Cardiac muscle cell (in vitro differentiated cells and primary cell): ENCODE results near the gene LAMA4. TPM values are rescaled to one million over a fixed set of nuclear protein-coding genes. Genes with fewer than 3 reads are reported as not detected.
A peak's percentile ranks its signal among the peaks of the same experiment; 100 is the strongest.

Source experiments
- DNase-seq, 2 donors: peaks; one replicate each; pipeline versions ENCODE4 v3.0.0 to v3.0.0-alpha.2; 2010 to 2017; ENCODE audit warnings: low read depth in 1 of 2, low spot score in 1 of 2
- H3K27ac ChIP-seq: fragments of 200-600 bp; sonication (generic); 2 replicates; pipeline ENCODE4 v1.5.1; 2016
- H3K27me3 ChIP-seq: fragments of 200-600 bp; sonication (generic); 2 replicates; pipeline ENCODE4 v1.6.0; 2016; ENCODE audit warnings: control low read depth
- H3K36me3 ChIP-seq: fragments of 200-600 bp; sonication (generic); 2 replicates; pipeline ENCODE4 v1.5.1; 2016; ENCODE audit warnings: control low read depth
- H3K4me1 ChIP-seq: fragments of 200-600 bp; sonication (generic); 2 replicates; pipeline ENCODE4 v1.8.1; 2017; ENCODE audit warnings: low read depth, mild to moderate bottlenecking, mixed run types
- H3K4me3 ChIP-seq: fragments of 200-600 bp; sonication (generic); 2 replicates; pipeline ENCODE4 v1.5.1; 2016; ENCODE audit warnings: mild to moderate bottlenecking
- H3K9me3 ChIP-seq: fragments of 200-600 bp; sonication (generic); 2 replicates; pipeline ENCODE4 v1.5.1; 2017; ENCODE audit warnings: low read depth, mild to moderate bottlenecking, control low read depth
- CTCF ChIP-seq: IDR thresholded peaks from 2 replicates; pipeline ENCODE4 v1.5.1; 2012; ENCODE audit warnings: low read depth, mild to moderate bottlenecking, low read length
- polyA plus RNA-seq: library from polyadenylated mRNA; unstranded; fragments of >200 nt; fragmentation: Nextera tagmentation; extraction: Ambion mirVana; gene quantifications from 2 replicates; pipeline ENCODE4 v1.2.1, GENCODE V29; 2016
- total RNA-seq: library from RNA; depleted of rRNA; stranded (reverse); fragments of >200 nt; gene quantifications from 2 replicates; pipeline ENCODE4 v1.2.3, GENCODE V29; 2016

LAMA4 gene
- total and polyA plus RNA-seq, 2 experiments from 2014 or later, result 162 to 304 TPM

- Histone ChIP-seq H3K27me3 (no peaks in the 10 kb centered on the region), H3K4me3 (no peak overlapping the region), H3K4me1 (peaks cover 19% of the 10 kb centered on the region), H3K9me3 (no peaks in the 10 kb centered on the region), H3K36me3 (no peaks in the 10 kb centered on the region), H3K27ac (no peak overlapping the region)
- DNase-seq, result peak in 1 of 2 donors; percentile 83
- TF ChIP-seq CTCF, result no peak
Observed at GRCh38 chr6:112298021-112298745, 43.8 kb upstream of the LAMA4 start.

- Histone ChIP-seq H3K27me3 (no peaks in the 10 kb centered on the region), H3K27ac (no peak overlapping the region), H3K9me3 (no peaks in the 10 kb centered on the region), H3K36me3 (no peaks in the 10 kb centered on the region), H3K4me3 (no peak overlapping the region), H3K4me1 (peaks cover 10% of the 10 kb centered on the region)
- no peak for DNase-seq
- no peak for TF ChIP-seq CTCF
Observed at GRCh38 chr6:112296694-112297093, 42.3 kb upstream of the LAMA4 start.

- no peaks in the 10 kb centered on the region for H3K36me3 ChIP-seq
- no peak overlapping the region for H3K27ac ChIP-seq
- H3K4me3 ChIP-seq, result no peak overlapping the region
- H3K4me1 ChIP-seq, result peaks cover 8% of the 10 kb centered on the region
- DNase-seq, result peak; percentile 46 to 60
- no peaks in the 10 kb centered on the region for H3K27me3 ChIP-seq
- peak; percentile 61 for TF ChIP-seq CTCF
- no peaks in the 10 kb centered on the region for H3K9me3 ChIP-seq
Observed at GRCh38 chr6:112296122-112296521, 41.8 kb upstream of the LAMA4 start.

- Histone ChIP-seq H3K27ac (no peak overlapping the region), H3K9me3 (no peaks in the 10 kb centered on the region), H3K4me3 (no peak overlapping the region), H3K27me3 (no peaks in the 10 kb centered on the region), H3K4me1 (peaks cover 17% of the 10 kb centered on the region), H3K36me3 (no peaks in the 10 kb centered on the region)
- no peak for TF ChIP-seq CTCF
- peak in 1 of 2 donors; percentile 43 for DNase-seq
Observed at GRCh38 chr6:112291161-112291762, 36.9 kb upstream of the LAMA4 start.

GRCh38 chr6:112289038-112289566 lies 34.7 kb upstream of the LAMA4 start:
- peak; percentile 23 to 95 for DNase-seq

More at GRCh38 chr6:112289038-112289566, 34.7 kb upstream of the LAMA4 start:
- no peak for TF ChIP-seq CTCF
- H3K27ac ChIP-seq, result peak overlapping the region; percentile 74
- peaks cover 13% of the 10 kb centered on the region for H3K4me1 ChIP-seq
- H3K27me3 ChIP-seq, result no peaks in the 10 kb centered on the region
- H3K36me3 ChIP-seq, result no peaks in the 10 kb centered on the region
- H3K4me3 ChIP-seq, result no peak overlapping the region
- no peaks in the 10 kb centered on the region for H3K9me3 ChIP-seq
